ENCODE data around the gene RIPOR1.
"Not testable (repeated sequence)": the region's sequence is repeated elsewhere in the genome, so short reads cannot be mapped to it uniquely, and the experiment has no call there.

RIPOR1 gene

GRCh38 chr16:67506468-67506867 lies 22.2 kb upstream of the RIPOR1 start:
- TF ChIP-seq, protein P1, sequence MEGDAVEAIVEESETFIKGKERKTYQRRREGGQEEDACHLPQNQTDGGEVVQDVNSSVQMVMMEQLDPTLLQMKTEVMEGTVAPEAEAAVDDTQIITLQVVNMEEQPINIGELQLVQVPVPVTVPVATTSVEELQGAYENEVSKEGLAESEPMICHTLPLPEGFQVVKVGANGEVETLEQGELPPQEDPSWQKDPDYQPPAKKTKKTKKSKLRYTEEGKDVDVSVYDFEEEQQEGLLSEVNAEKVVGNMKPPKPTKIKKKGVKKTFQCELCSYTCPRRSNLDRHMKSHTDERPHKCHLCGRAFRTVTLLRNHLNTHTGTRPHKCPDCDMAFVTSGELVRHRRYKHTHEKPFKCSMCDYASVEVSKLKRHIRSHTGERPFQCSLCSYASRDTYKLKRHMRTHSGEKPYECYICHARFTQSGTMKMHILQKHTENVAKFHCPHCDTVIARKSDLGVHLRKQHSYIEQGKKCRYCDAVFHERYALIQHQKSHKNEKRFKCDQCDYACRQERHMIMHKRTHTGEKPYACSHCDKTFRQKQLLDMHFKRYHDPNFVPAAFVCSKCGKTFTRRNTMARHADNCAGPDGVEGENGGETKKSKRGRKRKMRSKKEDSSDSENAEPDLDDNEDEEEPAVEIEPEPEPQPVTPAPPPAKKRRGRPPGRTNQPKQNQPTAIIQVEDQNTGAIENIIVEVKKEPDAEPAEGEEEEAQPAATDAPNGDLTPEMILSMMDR (IDR thresholded peaks at IDR 0.05; ENCODE audit: extremely low read depth, missing control alignments) = no peak
- no peak for DNase-seq (ENCODE audit: low spot score)

GRCh38 chr16:67509016-67509415 lies 19.6 kb upstream of the RIPOR1 start:
- TF ChIP-seq, protein P1 (IDR thresholded peaks at IDR 0.05; ENCODE audit: extremely low read depth, missing control alignments) = no peak

GRCh38 chr16:67513892-67514291 lies 14.7 kb upstream of the RIPOR1 start:
- DNase-seq (ENCODE audit: low spot score) = not testable (repeated sequence)

More at GRCh38 chr16:67509016-67509415, 19.6 kb upstream of the RIPOR1 start:
- DNase-seq (ENCODE audit: low spot score) = no peak

- TF ChIP-seq, protein P1 (IDR thresholded peaks at IDR 0.05; ENCODE audit: extremely low read depth, missing control alignments) = peak; percentile 45
- DNase-seq (ENCODE audit: low spot score) = peak; percentile 70
Measured at GRCh38 chr16:67514382-67514828, 14.2 kb upstream of the RIPOR1 start.

GRCh38 chr16:67516296-67517154 lies 12.1 kb upstream of the RIPOR1 start:
- TF ChIP-seq, protein P1 (IDR thresholded peaks at IDR 0.05; ENCODE audit: extremely low read depth, missing control alignments) = no peak
- no peak for DNase-seq (ENCODE audit: low spot score)

- DNase-seq (ENCODE audit: low spot score) = no peak
- TF ChIP-seq, protein P1 (IDR thresholded peaks at IDR 0.05; ENCODE audit: extremely low read depth, missing control alignments) = no peak
Measured at GRCh38 chr16:67517155-67517445, 11.5 kb upstream of the RIPOR1 start.

DNA sequence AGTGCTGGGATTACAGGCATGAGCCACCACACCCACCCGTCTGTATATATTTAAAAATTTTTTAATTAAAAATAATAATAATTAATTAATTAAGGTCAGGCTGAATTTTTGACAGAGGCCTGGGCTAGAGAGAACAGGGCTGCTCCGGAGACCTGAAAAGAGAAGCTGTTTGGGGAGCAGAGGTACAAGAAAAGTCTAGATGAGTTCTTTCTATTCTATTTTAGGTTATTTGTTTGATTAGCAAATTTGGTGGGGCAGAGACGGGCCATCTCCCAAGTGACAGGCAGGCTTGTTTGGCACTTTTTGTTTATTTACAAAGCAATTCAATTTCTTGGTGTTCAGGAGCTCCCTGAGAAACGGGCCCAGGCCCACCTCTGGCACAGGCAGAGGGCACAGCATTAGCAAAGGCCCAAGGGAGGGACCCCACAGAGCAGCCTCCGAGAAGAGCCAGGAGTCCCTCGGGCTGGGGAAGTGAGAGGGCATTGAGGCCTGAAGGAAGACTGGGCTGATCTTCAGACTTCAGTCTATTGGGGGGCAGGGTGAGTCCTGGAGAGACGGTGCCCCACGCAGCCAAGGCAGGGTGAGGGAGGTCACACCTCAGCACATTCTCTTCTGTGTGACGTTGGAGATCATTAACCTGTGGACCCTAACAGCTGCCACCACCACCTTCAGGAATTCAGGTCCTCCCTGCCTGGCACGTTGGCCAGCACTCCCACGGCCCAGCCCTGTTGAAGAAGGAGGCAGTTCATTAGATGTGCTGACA lies 10.8 kb upstream of the RIPOR1 start:
- TF ChIP-seq, protein P1 (IDR thresholded peaks at IDR 0.05; ENCODE audit: extremely low read depth, missing control alignments) = no peak
- peak; percentile 48 for DNase-seq (ENCODE audit: low spot score)
